ENCODE measurements around the gene TARS3.

Gene TARS3

GRCh38 chr15:101697488-101697887 lies 26.8 kb downstream of the TARS3 start:
- TF ChIP-seq ZFX (IDR thresholded peaks at IDR 0.05; ENCODE audit: borderline replicate concordance), result no peak
- no peak for TF ChIP-seq CTCF (IDR thresholded peaks at IDR 0.05)
- H3K27ac ChIP-seq, result no peak overlapping the region

DNA sequence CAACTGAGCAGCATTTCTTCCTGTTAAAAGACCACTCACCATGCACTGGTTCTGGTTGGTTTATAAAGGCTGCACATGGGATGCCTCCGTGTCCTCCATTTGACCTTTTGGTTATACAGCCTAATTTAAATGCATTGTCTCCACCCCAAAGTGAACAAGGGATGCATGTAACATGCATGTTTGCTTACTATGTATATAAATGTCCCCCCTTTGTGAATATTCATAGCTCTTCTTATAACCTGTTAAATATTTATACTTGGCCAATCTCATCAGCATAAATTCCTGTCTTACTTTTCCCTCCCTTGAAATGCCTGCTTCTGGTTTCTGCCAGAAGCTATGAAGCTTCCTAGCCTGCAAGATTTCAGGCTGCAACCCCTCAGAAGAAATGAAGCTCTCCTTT lies 27.4 kb downstream of the TARS3 start:
- no peak for TF ChIP-seq ZFX (IDR thresholded peaks at IDR 0.05; ENCODE audit: borderline replicate concordance)
- no peak for TF ChIP-seq CTCF (IDR thresholded peaks at IDR 0.05)
- no peak overlapping the region for H3K27ac ChIP-seq

DNA sequence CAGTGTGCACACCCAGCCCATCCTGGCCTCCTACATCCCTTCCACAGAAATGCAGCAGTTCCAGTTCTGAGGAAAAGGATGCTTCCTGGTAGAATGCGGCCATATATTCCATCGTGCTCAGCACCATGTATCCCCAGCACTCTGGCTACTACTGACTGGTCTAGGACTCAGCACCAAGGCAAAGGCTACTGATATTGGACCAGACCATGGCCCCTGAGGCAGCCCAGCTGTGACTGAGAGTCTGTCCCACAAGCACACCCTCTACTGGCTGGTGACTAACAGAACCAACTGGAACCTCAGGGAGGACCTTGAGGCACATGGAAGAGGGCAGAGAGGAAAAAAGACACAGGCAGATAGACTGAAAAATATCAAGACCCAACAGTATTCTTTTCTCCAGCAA lies 30.0 kb downstream of the TARS3 start:
- TF ChIP-seq CTCF (IDR thresholded peaks at IDR 0.05) (peak; percentile 27), ZFX (IDR thresholded peaks at IDR 0.05; ENCODE audit: borderline replicate concordance) (no peak)
- no peak overlapping the region for H3K27ac ChIP-seq

- H3K27ac ChIP-seq, result no peak overlapping the region
- no peak for TF ChIP-seq CTCF (IDR thresholded peaks at IDR 0.05)
- no peak for TF ChIP-seq ZFX (IDR thresholded peaks at IDR 0.05; ENCODE audit: borderline replicate concordance)
Observed at GRCh38 chr15:101692801-101693598, 31.3 kb downstream of the TARS3 start.

DNA sequence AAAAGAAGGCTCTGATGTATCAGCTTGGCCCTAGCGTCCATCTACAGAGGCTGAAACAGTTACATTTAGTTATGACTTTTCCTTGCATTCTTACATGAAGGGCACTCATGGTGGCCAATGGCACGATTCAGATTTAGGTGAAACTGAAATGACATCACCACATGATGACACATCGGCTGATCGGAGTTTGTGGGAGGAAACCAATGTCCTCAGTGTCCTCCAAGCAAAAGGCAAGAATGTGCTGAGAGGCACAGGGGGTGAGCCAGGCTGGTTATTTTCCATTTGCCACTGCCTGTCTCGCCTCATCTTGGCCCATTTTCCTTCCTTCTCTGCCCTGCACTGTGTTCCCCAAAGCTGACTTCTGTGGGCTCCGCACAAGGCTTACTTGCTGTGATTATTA lies 34.4 kb downstream of the TARS3 start:
- TF ChIP-seq CTCF (IDR thresholded peaks at IDR 0.05) (no peak), ZFX (IDR thresholded peaks at IDR 0.05; ENCODE audit: borderline replicate concordance) (no peak)
- H3K27ac ChIP-seq, result no peak overlapping the region

- no peak for TF ChIP-seq CTCF (IDR thresholded peaks at IDR 0.05)
- no peak for TF ChIP-seq ZFX (IDR thresholded peaks at IDR 0.05; ENCODE audit: borderline replicate concordance)
- H3K27ac ChIP-seq, result no peak overlapping the region
Observed at GRCh38 chr15:101686718-101687117, 37.6 kb downstream of the TARS3 start.

DNA sequence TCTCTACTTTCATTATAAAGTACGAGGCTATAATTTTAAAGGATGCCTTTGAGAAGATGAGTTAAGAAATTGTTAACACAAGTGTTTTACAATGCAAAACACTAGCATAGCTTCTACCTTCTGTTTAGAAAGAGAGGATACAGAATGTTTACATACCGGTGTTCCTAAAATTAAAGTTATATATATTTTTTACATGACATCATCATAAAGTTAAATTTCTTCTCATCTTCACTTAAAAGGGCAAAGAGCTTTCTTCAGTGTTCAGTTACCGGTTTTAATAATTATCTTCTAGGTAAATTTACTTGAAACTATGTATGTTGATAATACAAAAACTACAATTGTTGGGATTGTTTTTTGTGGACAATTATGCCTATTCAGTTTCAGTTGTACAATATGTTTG lies 39.4 kb downstream of the TARS3 start:
- H3K27ac ChIP-seq, result no peak overlapping the region
- TF ChIP-seq CTCF (IDR thresholded peaks at IDR 0.05) (no peak), ZFX (IDR thresholded peaks at IDR 0.05; ENCODE audit: borderline replicate concordance) (no peak)

Measured in 22Rv1 (cell line).